Loucy (cell line): ENCODE results near the gene USH1G.

Source experiments
- CTCF ChIP-seq: fragments of 200-600 bp; sonication (generic); conservative IDR thresholded peaks from 2 replicates; pipeline ENCODE4 v1.5.1; 2014; ENCODE audit warnings: mild to moderate bottlenecking, antibody characterized with exemption, low read length
- EZH2phosphoT487 ChIP-seq: fragments of 200-600 bp; IDR thresholded peaks from 2 replicates; pipeline ENCODE4 v1.6.1; 2018; ENCODE audit warnings: antibody characterized with exemption, mild to moderate bottlenecking, moderate library complexity, borderline replicate concordance

GRCh38 chr17:74901353-74902135, 21.5 kb downstream of the USH1G start:
- TF ChIP-seq CTCF = no peak
- no peak for TF ChIP-seq EZH2phosphoT487
